HG02610 (cell line): Measurements from ENCODE around the gene MAF.

Experiments
- ATAC-seq: cut with Tn5 transposase; IDR thresholded peaks from one replicate; pipeline ENCODE4 v1.9.1; 2021; ENCODE audit warnings: mild to moderate bottlenecking, moderate library complexity; ENCODE audit not compliant: unreplicated experiment

The MAF gene

DNA sequence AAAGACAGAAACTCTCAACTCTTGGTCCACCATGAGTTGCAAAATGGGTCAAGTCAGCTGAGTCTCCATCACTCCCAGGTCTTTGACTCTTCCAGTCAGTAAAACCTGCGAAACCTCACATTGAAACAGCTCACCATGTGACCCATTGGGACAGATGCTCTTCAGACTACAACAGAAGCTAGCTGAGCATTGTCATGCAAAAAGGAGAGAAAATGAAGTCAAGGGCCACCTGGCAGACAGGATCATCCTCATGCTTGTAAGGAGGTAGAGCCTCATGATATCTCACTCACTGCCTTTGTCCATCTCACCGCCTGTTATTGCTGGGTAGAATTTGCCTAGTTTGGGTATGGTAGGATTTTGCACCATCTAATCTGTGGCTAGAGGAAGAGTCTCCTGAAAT, 50.2 kb downstream of the MAF start:
- no peak for ATAC-seq

DNA sequence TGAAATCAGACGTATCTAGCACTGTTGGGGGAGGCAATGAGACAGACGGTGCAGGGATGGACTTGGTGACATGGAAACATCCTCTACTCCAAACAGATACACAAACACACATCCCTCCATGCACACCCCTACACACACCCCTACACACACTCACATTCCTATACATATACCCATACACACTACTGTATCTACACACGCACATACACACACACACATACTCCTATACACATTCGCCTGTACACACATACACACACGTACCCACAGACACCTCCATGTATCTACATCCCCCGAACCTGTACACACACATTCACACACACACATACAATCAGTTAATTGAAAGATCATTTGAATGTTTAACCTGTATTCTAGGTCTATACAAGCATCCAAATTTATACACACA, 53.5 kb downstream of the MAF start:
- ATAC-seq, result no peak
